Activated T-helper 17 cell treated with anti-CD3 and anti-CD28 coated beads, Interleukin-2, amount 50 U/mL, for 72 hours (primary cell): ENCODE data around the gene GYPC. TPM values are rescaled to one million over a fixed set of nuclear protein-coding genes. Genes with fewer than 3 reads are reported as not detected.

Source experiments
- ATAC-seq: fragments of 150-1000 bp; cut with Tn5 transposase; replicated peaks from 2 replicates; pipeline ENCODE4 v1.10.0; 2021; ENCODE audit warnings: mild to moderate bottlenecking, moderate library complexity
- H3K27ac Mint-ChIP-seq: one replicate; pipeline ENCODE4 v1.8.0; 2022; ENCODE audit warnings: mixed read lengths
- H3K27me3 Mint-ChIP-seq: one replicate; pipeline ENCODE4 v1.8.0; 2022; ENCODE audit warnings: mixed read lengths
- H3K36me3 Mint-ChIP-seq: one replicate; pipeline ENCODE4 v1.8.0; 2022; ENCODE audit warnings: low read depth, mild to moderate bottlenecking, mixed read lengths
- H3K4me1 Mint-ChIP-seq: one replicate; pipeline ENCODE4 v1.8.0; 2022; ENCODE audit warnings: mixed read lengths
- H3K4me3 Mint-ChIP-seq: one replicate; pipeline ENCODE4 v1.8.0; 2022; ENCODE audit warnings: mild to moderate bottlenecking, mixed read lengths
- H3K9me3 Mint-ChIP-seq: one replicate; pipeline ENCODE4 v1.8.0; 2022; ENCODE audit warnings: mixed read lengths
- total RNA-seq, 2 donors: library from RNA; stranded (reverse); gene quantifications; one replicate each; pipeline ENCODE4 v1.2.3, GENCODE V29; 2022

The GYPC gene
- total RNA-seq, 2 donors from 2014 or later: 115 to 123 TPM

GRCh38 chr2:126657148-126657635, 1.2 kb downstream of the GYPC start:
- H3K27ac Mint-ChIP-seq: peak overlapping the region; percentile 98
- peaks cover 63% of the 10 kb centered on the region for H3K36me3 Mint-ChIP-seq
- peaks cover 29% of the 10 kb centered on the region for H3K4me1 Mint-ChIP-seq
- peak; percentile 49 for ATAC-seq
- no peaks in the 10 kb centered on the region for H3K27me3 Mint-ChIP-seq
- H3K4me3 Mint-ChIP-seq: peak overlapping the region; percentile 99
- no peaks in the 10 kb centered on the region for H3K9me3 Mint-ChIP-seq

GRCh38 chr2:126657636-126658318, 1.8 kb downstream of the GYPC start:
- Mint-ChIP-seq H3K27ac (peak overlapping the region; percentile 98), H3K36me3 (peaks cover 64% of the 10 kb centered on the region), H3K27me3 (no peaks in the 10 kb centered on the region), H3K4me1 (peaks cover 35% of the 10 kb centered on the region), H3K9me3 (no peaks in the 10 kb centered on the region), H3K4me3 (peak overlapping the region; percentile 99)
- ATAC-seq: peak; percentile 81

GRCh38 chr2:126658319-126658904, 2.5 kb downstream of the GYPC start:
- Mint-ChIP-seq H3K4me1 (peaks cover 42% of the 10 kb centered on the region), H3K27ac (peak overlapping the region; percentile 98), H3K9me3 (no peaks in the 10 kb centered on the region), H3K36me3 (peaks cover 69% of the 10 kb centered on the region), H3K4me3 (peak overlapping the region; percentile 99), H3K27me3 (no peaks in the 10 kb centered on the region)
- no peak for ATAC-seq

GRCh38 chr2:126658905-126659561, 3.1 kb downstream of the GYPC start:
- Mint-ChIP-seq H3K27ac (peak overlapping the region; percentile 98), H3K36me3 (peaks cover 76% of the 10 kb centered on the region), H3K4me3 (peak overlapping the region; percentile 99), H3K9me3 (no peaks in the 10 kb centered on the region), H3K4me1 (peaks cover 48% of the 10 kb centered on the region), H3K27me3 (no peaks in the 10 kb centered on the region)
- ATAC-seq: peak; percentile 13

GRCh38 chr2:126659562-126660467, 3.9 kb downstream of the GYPC start:
- peaks cover 53% of the 10 kb centered on the region for H3K4me1 Mint-ChIP-seq
- H3K4me3 Mint-ChIP-seq: peak overlapping the region; percentile 99
- H3K9me3 Mint-ChIP-seq: no peaks in the 10 kb centered on the region
- H3K36me3 Mint-ChIP-seq: peaks cover 80% of the 10 kb centered on the region
- peak overlapping the region; percentile 98 for H3K27ac Mint-ChIP-seq
- ATAC-seq: no peak
- H3K27me3 Mint-ChIP-seq: no peaks in the 10 kb centered on the region

GRCh38 chr2:126660971-126661370, 5.0 kb downstream of the GYPC start:
- no peaks in the 10 kb centered on the region for H3K27me3 Mint-ChIP-seq
- ATAC-seq: no peak
- peaks cover 75% of the 10 kb centered on the region for H3K36me3 Mint-ChIP-seq
- peaks cover 59% of the 10 kb centered on the region for H3K4me1 Mint-ChIP-seq
- H3K9me3 Mint-ChIP-seq: no peaks in the 10 kb centered on the region
- H3K4me3 Mint-ChIP-seq: peak overlapping the region; percentile 99
- H3K27ac Mint-ChIP-seq: peak overlapping the region; percentile 98

- H3K27me3 Mint-ChIP-seq: no peaks in the 10 kb centered on the region
- peak overlapping the region; percentile 99 for H3K4me3 Mint-ChIP-seq
- no peaks in the 10 kb centered on the region for H3K9me3 Mint-ChIP-seq
- ATAC-seq: no peak
- H3K4me1 Mint-ChIP-seq: peaks cover 68% of the 10 kb centered on the region
- peaks cover 79% of the 10 kb centered on the region for H3K36me3 Mint-ChIP-seq
- peak overlapping the region; percentile 98 for H3K27ac Mint-ChIP-seq
Observed at GRCh38 chr2:126661702-126662500, 5.9 kb downstream of the GYPC start.

- ATAC-seq: peak; percentile 15
- H3K9me3 Mint-ChIP-seq: no peaks in the 10 kb centered on the region
Observed at GRCh38 chr2:126662621-126663020, 6.7 kb downstream of the GYPC start.

GRCh38 chr2:126663184-126663963, 7.4 kb downstream of the GYPC start:
- ATAC-seq: no peak
- Mint-ChIP-seq H3K27me3 (no peaks in the 10 kb centered on the region), H3K4me1 (peaks cover 66% of the 10 kb centered on the region), H3K9me3 (no peaks in the 10 kb centered on the region), H3K36me3 (peaks cover 79% of the 10 kb centered on the region), H3K27ac (peak overlapping the region; percentile 98), H3K4me3 (peak overlapping the region; percentile 99)

More at GRCh38 chr2:126662621-126663020, 6.7 kb downstream of the GYPC start:
- Mint-ChIP-seq H3K27ac (peak overlapping the region; percentile 98), H3K36me3 (peaks cover 79% of the 10 kb centered on the region), H3K4me3 (peak overlapping the region; percentile 99), H3K4me1 (peaks cover 70% of the 10 kb centered on the region), H3K27me3 (no peaks in the 10 kb centered on the region)

GRCh38 chr2:126664234-126664633, 8.3 kb downstream of the GYPC start:
- no peaks in the 10 kb centered on the region for H3K9me3 Mint-ChIP-seq
- peak overlapping the region; percentile 98 for H3K27ac Mint-ChIP-seq
- H3K27me3 Mint-ChIP-seq: no peaks in the 10 kb centered on the region
- peaks cover 77% of the 10 kb centered on the region for H3K36me3 Mint-ChIP-seq
- peak; percentile 34 for ATAC-seq
- H3K4me1 Mint-ChIP-seq: peaks cover 60% of the 10 kb centered on the region
- peak overlapping the region; percentile 99 for H3K4me3 Mint-ChIP-seq

GRCh38 chr2:126664639-126665038, 8.7 kb downstream of the GYPC start:
- ATAC-seq: no peak
- Mint-ChIP-seq H3K9me3 (no peaks in the 10 kb centered on the region), H3K36me3 (peaks cover 77% of the 10 kb centered on the region), H3K4me1 (peaks cover 59% of the 10 kb centered on the region), H3K27me3 (no peaks in the 10 kb centered on the region), H3K4me3 (peak overlapping the region; percentile 99), H3K27ac (peak overlapping the region; percentile 98)

GRCh38 chr2:126665483-126665882, 9.5 kb downstream of the GYPC start:
- Mint-ChIP-seq H3K27me3 (no peaks in the 10 kb centered on the region), H3K4me3 (peak overlapping the region; percentile 99), H3K9me3 (no peaks in the 10 kb centered on the region), H3K36me3 (peaks cover 75% of the 10 kb centered on the region), H3K4me1 (peaks cover 59% of the 10 kb centered on the region), H3K27ac (peak overlapping the region; percentile 98)
- ATAC-seq: no peak

- Mint-ChIP-seq H3K27ac (no peak overlapping the region), H3K4me3 (no peak overlapping the region), H3K36me3 (peaks cover 68% of the 10 kb centered on the region), H3K27me3 (no peaks in the 10 kb centered on the region), H3K4me1 (peaks cover 43% of the 10 kb centered on the region), H3K9me3 (no peaks in the 10 kb centered on the region)
- ATAC-seq: no peak
Observed at GRCh38 chr2:126668254-126668653, 12.3 kb downstream of the GYPC start.
